ENCODE data around the gene RPS15A. TPM values are rescaled to one million over a fixed set of nuclear protein-coding genes. Genes with fewer than 3 reads are reported as not detected.

The RPS15A gene
- total RNA-seq, 1 donor from 2014 or later = 1,259 TPM

GRCh38 chr16:18800293-18800692 is 10.2 kb upstream of the RPS15A start:
- DNase-seq (ENCODE audit: extremely low spot score, unreplicated experiment) = no peak
- Mint-ChIP-seq H3K4me3 (ENCODE audit: unreplicated experiment) (peak overlapping the region; percentile 96), H3K4me1 (ENCODE audit: unreplicated experiment) (peaks cover 62% of the 10 kb centered on the region), H3K27ac (ENCODE audit: unreplicated experiment) (peak overlapping the region; percentile 99), H3K27me3 (ENCODE audit: unreplicated experiment) (no peaks in the 10 kb centered on the region), H3K36me3 (ENCODE audit: unreplicated experiment) (peaks cover 17% of the 10 kb centered on the region), H3K9me3 (ENCODE audit: unreplicated experiment) (no peaks in the 10 kb centered on the region)
- TF ChIP-seq, protein P1, sequence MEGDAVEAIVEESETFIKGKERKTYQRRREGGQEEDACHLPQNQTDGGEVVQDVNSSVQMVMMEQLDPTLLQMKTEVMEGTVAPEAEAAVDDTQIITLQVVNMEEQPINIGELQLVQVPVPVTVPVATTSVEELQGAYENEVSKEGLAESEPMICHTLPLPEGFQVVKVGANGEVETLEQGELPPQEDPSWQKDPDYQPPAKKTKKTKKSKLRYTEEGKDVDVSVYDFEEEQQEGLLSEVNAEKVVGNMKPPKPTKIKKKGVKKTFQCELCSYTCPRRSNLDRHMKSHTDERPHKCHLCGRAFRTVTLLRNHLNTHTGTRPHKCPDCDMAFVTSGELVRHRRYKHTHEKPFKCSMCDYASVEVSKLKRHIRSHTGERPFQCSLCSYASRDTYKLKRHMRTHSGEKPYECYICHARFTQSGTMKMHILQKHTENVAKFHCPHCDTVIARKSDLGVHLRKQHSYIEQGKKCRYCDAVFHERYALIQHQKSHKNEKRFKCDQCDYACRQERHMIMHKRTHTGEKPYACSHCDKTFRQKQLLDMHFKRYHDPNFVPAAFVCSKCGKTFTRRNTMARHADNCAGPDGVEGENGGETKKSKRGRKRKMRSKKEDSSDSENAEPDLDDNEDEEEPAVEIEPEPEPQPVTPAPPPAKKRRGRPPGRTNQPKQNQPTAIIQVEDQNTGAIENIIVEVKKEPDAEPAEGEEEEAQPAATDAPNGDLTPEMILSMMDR (IDR thresholded peaks at IDR 0.05) = no peak

DNA sequence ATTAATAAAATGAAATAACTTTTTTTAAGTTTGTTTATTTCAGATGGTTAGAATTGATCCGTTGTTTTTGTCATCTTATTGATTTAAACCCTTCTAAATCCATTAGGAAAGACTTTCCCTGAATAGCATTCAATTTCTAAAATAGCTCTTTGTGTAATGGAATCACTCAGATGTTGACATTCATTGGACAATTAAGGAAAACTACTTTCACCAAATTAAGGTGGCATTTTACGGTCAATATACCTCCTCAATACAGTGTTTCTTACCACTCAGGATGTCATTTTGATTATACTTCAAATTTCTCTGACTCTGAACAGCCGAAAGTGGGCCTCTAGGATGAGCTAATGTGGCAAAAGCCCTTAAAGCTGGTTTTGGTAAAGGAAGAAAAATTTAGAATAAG is 9.4 kb upstream of the RPS15A start:
- peaks cover 20% of the 10 kb centered on the region for H3K36me3 Mint-ChIP-seq (ENCODE audit: unreplicated experiment)
- no peaks in the 10 kb centered on the region for H3K9me3 Mint-ChIP-seq (ENCODE audit: unreplicated experiment)
- peaks cover 54% of the 10 kb centered on the region for H3K4me1 Mint-ChIP-seq (ENCODE audit: unreplicated experiment)
- no peak for DNase-seq (ENCODE audit: extremely low spot score, unreplicated experiment)
- TF ChIP-seq, protein P1 (IDR thresholded peaks at IDR 0.05) = no peak
- peak overlapping the region; percentile 96 for H3K4me3 Mint-ChIP-seq (ENCODE audit: unreplicated experiment)
- no peaks in the 10 kb centered on the region for H3K27me3 Mint-ChIP-seq (ENCODE audit: unreplicated experiment)
- H3K27ac Mint-ChIP-seq (ENCODE audit: unreplicated experiment) = peak overlapping the region; percentile 99

DNA sequence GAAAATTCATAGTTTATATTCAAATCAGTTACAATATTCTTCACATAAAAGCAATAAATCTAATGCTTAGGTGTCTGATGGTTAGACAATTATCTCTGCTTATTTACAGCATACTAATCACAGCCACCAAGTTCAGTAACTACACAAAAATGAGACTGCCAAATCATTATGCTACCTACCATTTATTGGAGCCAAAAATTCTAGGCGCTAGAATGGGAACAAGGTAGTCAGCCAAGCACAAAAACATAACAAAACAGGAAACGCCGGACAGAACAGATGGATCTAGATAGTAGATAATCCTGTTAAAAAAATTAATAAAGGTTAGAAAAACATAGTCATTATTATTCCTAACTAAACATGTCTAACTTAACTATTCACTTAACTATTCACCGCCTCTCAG is 7.6 kb upstream of the RPS15A start:
- Mint-ChIP-seq H3K9me3 (ENCODE audit: unreplicated experiment) (no peaks in the 10 kb centered on the region), H3K27ac (ENCODE audit: unreplicated experiment) (peak overlapping the region; percentile 62), H3K4me3 (ENCODE audit: unreplicated experiment) (no peak overlapping the region), H3K4me1 (ENCODE audit: unreplicated experiment) (peaks cover 39% of the 10 kb centered on the region), H3K36me3 (ENCODE audit: unreplicated experiment) (peaks cover 28% of the 10 kb centered on the region), H3K27me3 (ENCODE audit: unreplicated experiment) (no peaks in the 10 kb centered on the region)
- no peak for DNase-seq (ENCODE audit: extremely low spot score, unreplicated experiment)
- TF ChIP-seq, protein P1 (IDR thresholded peaks at IDR 0.05) = no peak

GRCh38 chr16:18796377-18796776 is 6.2 kb upstream of the RPS15A start:
- H3K4me1 Mint-ChIP-seq (ENCODE audit: unreplicated experiment) = peaks cover 29% of the 10 kb centered on the region

GRCh38 chr16:18792836-18793433 is 2.8 kb upstream of the RPS15A start:
- TF ChIP-seq, protein P1 (IDR thresholded peaks at IDR 0.05) = no peak
- Mint-ChIP-seq H3K4me1 (ENCODE audit: unreplicated experiment) (peaks cover 25% of the 10 kb centered on the region), H3K9me3 (ENCODE audit: unreplicated experiment) (no peaks in the 10 kb centered on the region), H3K27me3 (ENCODE audit: unreplicated experiment) (no peaks in the 10 kb centered on the region), H3K36me3 (ENCODE audit: unreplicated experiment) (peaks cover 47% of the 10 kb centered on the region), H3K4me3 (ENCODE audit: unreplicated experiment) (no peak overlapping the region), H3K27ac (ENCODE audit: unreplicated experiment) (no peak overlapping the region)
- no peak for DNase-seq (ENCODE audit: extremely low spot score, unreplicated experiment)

More at GRCh38 chr16:18796377-18796776, 6.2 kb upstream of the RPS15A start:
- TF ChIP-seq, protein P1 (IDR thresholded peaks at IDR 0.05) = no peak
- no peak overlapping the region for H3K27ac Mint-ChIP-seq (ENCODE audit: unreplicated experiment)
- no peak for DNase-seq (ENCODE audit: extremely low spot score, unreplicated experiment)
- no peaks in the 10 kb centered on the region for H3K27me3 Mint-ChIP-seq (ENCODE audit: unreplicated experiment)
- H3K36me3 Mint-ChIP-seq (ENCODE audit: unreplicated experiment) = peaks cover 34% of the 10 kb centered on the region
- H3K9me3 Mint-ChIP-seq (ENCODE audit: unreplicated experiment) = no peaks in the 10 kb centered on the region
- no peak overlapping the region for H3K4me3 Mint-ChIP-seq (ENCODE audit: unreplicated experiment)

All from osteocyte (in vitro differentiated cells).